A673 (cell line): ENCODE results near the gene SLC43A3. TPM values are rescaled to one million over a fixed set of nuclear protein-coding genes. Genes with fewer than 3 reads are reported as not detected.

Experiments
- BruUV-seq: library from RNA; stranded (reverse); fragments of 400-500 nt; replicated peaks from 2 replicates; lab custom pipeline; 2021; lab: Mats Ljungman, UMichigan
- CTCF ChIA-PET: fragments of 300-600 bp; sonication (Branson Sonifier 250); formaldehyde crosslinking; loops from one replicate; lab custom pipeline; 2022; ENCODE audit warnings: antibody characterized with exemption; lab: Charles Lee
- POLR2A ChIA-PET: fragments of 300-600 bp; sonication (Branson Sonifier 250); formaldehyde crosslinking; loops from one replicate; lab custom pipeline; 2022; ENCODE audit warnings: antibody characterized with exemption; ENCODE audit not compliant: low non-redundant PET; lab: Charles Lee
- DNase-seq: peaks from one replicate; pipeline ENCODE4 v3.0.0-alpha.2; 2015; ENCODE audit warnings: low spot score
- H3K27ac ChIP-seq: fragments of 200-600 bp; sonication (generic); 2 replicates; pipeline ENCODE4 v1.5.1; 2016; ENCODE audit warnings: mixed run types, low read depth, mild to moderate bottlenecking, mixed read lengths, antibody characterized with exemption, low read length; ENCODE audit not compliant: poor library complexity, severe bottlenecking
- H3K27me3 ChIP-seq: fragments of 200-600 bp; sonication (generic); replicated peaks from 2 replicates; pipeline ENCODE4 v1.6.1; 2017; ENCODE audit warnings: mixed run types, low read depth, mild to moderate bottlenecking, mixed read lengths, antibody characterized with exemption, low read length; ENCODE audit not compliant: insufficient read depth, poor library complexity
- H3K36me3 ChIP-seq: fragments of 200-600 bp; sonication (generic); 2 replicates; pipeline ENCODE4 v1.6.1; 2016; ENCODE audit warnings: mixed run types, mild to moderate bottlenecking, mixed read lengths, antibody characterized with exemption, low read length; ENCODE audit not compliant: insufficient read depth, poor library complexity, severe bottlenecking
- H3K4me1 ChIP-seq: fragments of 200-600 bp; sonication (generic); 2 replicates; pipeline ENCODE4 v1.6.1; 2017; ENCODE audit warnings: mixed run types, mild to moderate bottlenecking, mixed read lengths, antibody characterized with exemption, low read length; ENCODE audit not compliant: insufficient read depth, poor library complexity, severe bottlenecking
- H3K4me3 ChIP-seq: fragments of 200-600 bp; sonication (generic); 2 replicates; pipeline ENCODE4 v1.5.1; 2016; ENCODE audit warnings: low read depth, mixed run types, mild to moderate bottlenecking, mixed read lengths, low read length; ENCODE audit not compliant: poor library complexity, severe bottlenecking
- H3K9me3 ChIP-seq: fragments of 200-600 bp; sonication (generic); 2 replicates; pipeline ENCODE4 v1.6.1; 2016; ENCODE audit warnings: mixed run types, low read depth, mild to moderate bottlenecking, mixed read lengths, antibody characterized with exemption, low read length; ENCODE audit not compliant: poor library complexity, severe bottlenecking
- EZH2 ChIP-seq: fragments of 200-600 bp; sonication (generic); IDR thresholded peaks from 2 replicates; pipeline ENCODE4 v1.6.1; 2017; ENCODE audit warnings: borderline replicate concordance, low read depth, mild to moderate bottlenecking, mixed read lengths, antibody characterized with exemption, low read length; ENCODE audit not compliant: poor library complexity, severe bottlenecking
- intact Hi-C: fragments of 100-400 bp; cut with micrococcal nuclease; formaldehyde crosslinking; loops from one replicate; pipeline ENCODE4 v1.10.0; 2022; ENCODE audit not compliant: unreplicated experiment
- total RNA-seq: library from RNA; stranded (reverse); gene quantifications from 2 replicates; pipeline ENCODE4 v1.2.3, GENCODE V29; 2021
- TF ChIP-seq, protein P1 (sequence below): fragments of 300-800, 200-600 bp; sonication (generic); conservative IDR thresholded peaks from 2 replicates; pipeline ENCODE4 v1.5.1; 2017; ENCODE audit warnings: low read depth, mild to moderate bottlenecking, antibody characterized with exemption, low read length, moderate library complexity, mixed read lengths

The SLC43A3 gene
- total RNA-seq, 1 experiment from 2014 or later: 142 TPM

- TF ChIP-seq EZH2: no peak
- TF ChIP-seq, protein P1, sequence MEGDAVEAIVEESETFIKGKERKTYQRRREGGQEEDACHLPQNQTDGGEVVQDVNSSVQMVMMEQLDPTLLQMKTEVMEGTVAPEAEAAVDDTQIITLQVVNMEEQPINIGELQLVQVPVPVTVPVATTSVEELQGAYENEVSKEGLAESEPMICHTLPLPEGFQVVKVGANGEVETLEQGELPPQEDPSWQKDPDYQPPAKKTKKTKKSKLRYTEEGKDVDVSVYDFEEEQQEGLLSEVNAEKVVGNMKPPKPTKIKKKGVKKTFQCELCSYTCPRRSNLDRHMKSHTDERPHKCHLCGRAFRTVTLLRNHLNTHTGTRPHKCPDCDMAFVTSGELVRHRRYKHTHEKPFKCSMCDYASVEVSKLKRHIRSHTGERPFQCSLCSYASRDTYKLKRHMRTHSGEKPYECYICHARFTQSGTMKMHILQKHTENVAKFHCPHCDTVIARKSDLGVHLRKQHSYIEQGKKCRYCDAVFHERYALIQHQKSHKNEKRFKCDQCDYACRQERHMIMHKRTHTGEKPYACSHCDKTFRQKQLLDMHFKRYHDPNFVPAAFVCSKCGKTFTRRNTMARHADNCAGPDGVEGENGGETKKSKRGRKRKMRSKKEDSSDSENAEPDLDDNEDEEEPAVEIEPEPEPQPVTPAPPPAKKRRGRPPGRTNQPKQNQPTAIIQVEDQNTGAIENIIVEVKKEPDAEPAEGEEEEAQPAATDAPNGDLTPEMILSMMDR: no peak
- no TSS peak for BruUV-seq
- H3K4me1 ChIP-seq: peaks cover 27% of the 10 kb centered on the region
- CTCF ChIA-PET: interaction anchor here (0.6 to 2.5 kb wide), 10 partner anchors 15 to 1053 kb away, joined by 3 to 21 read pairs (median 4); no protein-coding TSS in a partner anchor
- intact Hi-C loops: loop anchor here (5.0 kb wide), 1 partner anchor 343 kb away; no protein-coding TSS in a partner anchor
- H3K4me3 ChIP-seq: peak overlapping the region; percentile 59
- no peak overlapping the region for H3K27ac ChIP-seq
- POLR2A ChIA-PET: interaction anchor here (0.5 to 0.6 kb wide), 2 partner anchors 17 to 1070 kb away, joined by 7 to 9 read pairs; no protein-coding TSS in a partner anchor
- H3K36me3 ChIP-seq: no peaks in the 10 kb centered on the region
- H3K27me3 ChIP-seq: peaks cover 21% of the 10 kb centered on the region
- no peaks in the 10 kb centered on the region for H3K9me3 ChIP-seq
- no peak for DNase-seq
Observed at GRCh38 chr11:57459164-57460021, 32.5 kb upstream of the SLC43A3 start.

DNA sequence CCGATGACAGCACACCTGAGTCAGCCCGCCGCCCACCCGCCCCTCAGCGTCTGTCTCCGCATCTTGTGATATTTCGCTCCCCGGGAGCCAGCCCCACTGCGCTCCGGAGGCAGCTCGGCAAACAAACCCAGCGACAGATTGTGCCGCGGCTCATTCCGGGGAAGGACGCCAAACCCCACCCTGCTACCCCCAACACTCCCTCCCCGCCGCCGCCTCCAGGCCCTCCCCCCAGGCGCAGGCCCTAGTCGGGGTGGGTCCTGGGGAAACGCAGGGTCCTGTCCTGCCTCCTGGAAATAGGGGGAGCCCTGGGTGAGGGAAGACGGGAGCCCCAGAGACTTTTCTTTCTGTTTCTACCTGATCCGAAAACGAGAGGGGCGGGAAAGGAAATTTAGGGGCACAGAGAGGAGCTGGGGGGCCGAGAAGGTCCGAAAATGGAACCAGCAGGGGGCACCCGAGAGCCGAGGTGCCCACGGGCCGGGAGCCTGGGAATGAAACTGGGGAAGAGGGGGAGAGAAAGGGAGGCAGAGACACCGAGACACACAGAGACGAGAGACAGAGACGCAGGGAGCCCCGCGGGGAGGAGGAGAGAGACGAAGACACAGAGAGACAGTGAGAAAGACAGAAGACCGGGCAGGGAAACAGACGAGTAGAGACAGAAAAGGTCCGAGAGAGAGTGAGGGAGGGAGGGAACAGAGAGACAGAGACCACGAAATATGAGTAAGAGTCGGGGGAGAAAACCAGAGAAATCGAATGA, 31.7 kb upstream of the SLC43A3 start:
- Histone ChIP-seq H3K27ac (no peak overlapping the region), H3K27me3 (peaks cover 21% of the 10 kb centered on the region), H3K4me1 (peaks cover 27% of the 10 kb centered on the region), H3K36me3 (no peaks in the 10 kb centered on the region), H3K9me3 (no peaks in the 10 kb centered on the region), H3K4me3 (peak overlapping the region; percentile 59)
- TF ChIP-seq, protein P1: peak; percentile 99
- TF ChIP-seq EZH2: no peak
- ChIA-PET CTCF (interaction anchor here (0.6 to 2.5 kb wide), 18 partner anchors 15 to 1054 kb away, joined by 3 to 21 read pairs (median 4); partner anchors contain the start of gene SLC43A1), POLR2A (interaction anchor here (0.6 kb wide), 2 partner anchors 56 to 180 kb away, joined by 5 read pairs; no protein-coding TSS in a partner anchor)
- intact Hi-C loops: loop anchor here (1.0 to 5.0 kb wide), 3 partner anchors 22 to 344 kb away; no protein-coding TSS in a partner anchor
- peak; percentile 79 for DNase-seq
- BruUV-seq: no TSS peak

GRCh38 chr11:57458060-57458409, 31.1 kb upstream of the SLC43A3 start:
- H3K27me3 ChIP-seq: peaks cover 24% of the 10 kb centered on the region
- peak overlapping the region; percentile 59 for H3K4me3 ChIP-seq
- DNase-seq: no peak
- intact Hi-C loops: loop anchor here (1.0 to 5.0 kb wide), 3 partner anchors 22 to 344 kb away; no protein-coding TSS in a partner anchor
- CTCF ChIA-PET: interaction anchor here (0.6 to 2.5 kb wide), 17 partner anchors 15 to 343 kb away, joined by 3 to 21 read pairs (median 4); partner anchors contain the start of gene SLC43A1
- BruUV-seq: no TSS peak
- H3K27ac ChIP-seq: no peak overlapping the region
- POLR2A ChIA-PET: no interaction called here
- H3K4me1 ChIP-seq: peaks cover 27% of the 10 kb centered on the region
- no peaks in the 10 kb centered on the region for H3K36me3 ChIP-seq
- TF ChIP-seq, protein P1: no peak
- no peaks in the 10 kb centered on the region for H3K9me3 ChIP-seq
